Endothelial cell of umbilical vein (primary cell): ENCODE measurements around the gene MGAT5. TPM values are rescaled to one million over a fixed set of nuclear protein-coding genes. Genes with fewer than 3 reads are reported as not detected.

ENCODE experiments used
- BruUV-seq: library from RNA; stranded (reverse); fragments of 400-500 nt; replicated peaks from 2 replicates; lab custom pipeline; 2021; lab: Mats Ljungman, UMichigan
- CTCF ChIA-PET: fragments of 300-600, 350-600 bp; sonication (Branson Sonifier 250); formaldehyde crosslinking; loops from one replicate; lab custom pipeline; 2021; ENCODE audit warnings: antibody characterized with exemption, inconsistent platforms; lab: Charles Lee
- POLR2A ChIA-PET: fragments of 300-600, 350-600 bp; sonication (Branson Sonifier 250); formaldehyde crosslinking; loops from one replicate; lab custom pipeline; 2021; ENCODE audit warnings: antibody characterized with exemption, inconsistent platforms; lab: Charles Lee
- DNase-seq: peaks from one replicate; pipeline ENCODE4 v3.0.0-alpha.2; 2011; ENCODE audit warnings: low read depth, low spot score
- FAIRE-seq: peaks from 2 replicates; lab custom pipeline; 2011; peaks lifted over from hg19 to GRCh38; lab: Jason Lieb, UNC
- H2AFZ ChIP-seq: 2 replicates; pipeline ENCODE4 v1.6.0; 2012; ENCODE audit warnings: low read depth, low read length, control low read depth, inconsistent platforms
- H3K27ac ChIP-seq: 2 replicates; pipeline ENCODE4 v1.5.1; 2011; ENCODE audit warnings: low read depth, mild to moderate bottlenecking, control low read depth, low read length, moderate library complexity; ENCODE audit not compliant: insufficient read depth
- H3K27me3 ChIP-seq, 2 experiments: 2 replicates each; pipeline versions ENCODE4 v1.6.0 to v1.6.1; 2011; ENCODE audit warnings: low read length in 2 of 2, mixed read lengths in 1 of 2; ENCODE audit not compliant: control insufficient read depth in 2 of 2, insufficient read depth in 2 of 2
- H3K36me3 ChIP-seq, 2 experiments: 2 replicates in 1 of 2; 3 replicates in 1 of 2; pipeline ENCODE4 v1.5.1; 2011; ENCODE audit warnings: low read length in 2 of 2, mild to moderate bottlenecking in 1 of 2, moderate library complexity in 1 of 2; ENCODE audit not compliant: control insufficient read depth in 2 of 2, insufficient read depth in 2 of 2; ENCODE audit errors: extremely low read depth in 1 of 2
- H3K4me1 ChIP-seq: 3 replicates; pipeline ENCODE4 v1.5.1; 2011; ENCODE audit warnings: mild to moderate bottlenecking, low read length; ENCODE audit not compliant: control insufficient read depth, insufficient read depth; ENCODE audit errors: extremely low read depth
- H3K4me2 ChIP-seq: 2 replicates; pipeline ENCODE4 v1.6.1; 2011; ENCODE audit warnings: low read length, control low read depth, mixed read lengths; ENCODE audit not compliant: insufficient read depth
- H3K4me3 ChIP-seq, 3 experiments: fragments of 200-600 bp in 1 of 3; sonication (generic), shearing (Covaris generic) in 1 of 3; replicated peaks in 1 of 3; 2 replicates each; pipeline ENCODE4 v1.5.1; 2011 to 2016; ENCODE audit warnings: control low read depth in 3 of 3, low read length in 3 of 3, mild to moderate bottlenecking in 2 of 3, inconsistent platforms in 1 of 3, low read depth in 1 of 3, moderate library complexity in 1 of 3; ENCODE audit not compliant: insufficient read depth in 1 of 3
- H3K79me2 ChIP-seq: 2 replicates; pipeline ENCODE4 v1.6.0; 2012; ENCODE audit warnings: low read length, inconsistent platforms; ENCODE audit not compliant: control insufficient read depth, insufficient read depth
- H3K9ac ChIP-seq: replicated peaks from 2 replicates; pipeline ENCODE3; 2011; ENCODE audit warnings: low read length, control low read depth; ENCODE audit not compliant: insufficient read depth; ENCODE audit errors: extremely low read depth
- H3K9me1 ChIP-seq: replicated peaks from 3 replicates; pipeline ENCODE4 v1.6.0; 2011; ENCODE audit warnings: mild to moderate bottlenecking, low read length; ENCODE audit not compliant: control insufficient read depth, insufficient read depth; ENCODE audit errors: extremely low read depth
- H3K9me3 ChIP-seq: replicated peaks from 2 replicates; pipeline ENCODE4 v1.5.1; 2012; ENCODE audit warnings: low read length, inconsistent platforms; ENCODE audit not compliant: control insufficient read depth, insufficient read depth
- H4K20me1 ChIP-seq: replicated peaks from 2 replicates; pipeline ENCODE3; 2011; ENCODE audit warnings: mild to moderate bottlenecking, low read length; ENCODE audit not compliant: control insufficient read depth, insufficient read depth; ENCODE audit errors: extremely low read depth
- CTCF ChIP-seq, 2 donors: IDR thresholded peaks; 1 replicate in 1 of 2; 2 replicates in 1 of 2; pipeline ENCODE4 v1.5.1; 2011; ENCODE audit warnings: low read length in 2 of 2, mild to moderate bottlenecking in 2 of 2, moderate library complexity in 2 of 2, control low read depth in 1 of 2, inconsistent platforms in 1 of 2, low read depth in 1 of 2; ENCODE audit not compliant: insufficient read depth in 1 of 2; ENCODE audit errors: extremely low read depth in 1 of 2
- EZH2 ChIP-seq: IDR thresholded peaks from 2 replicates; pipeline ENCODE4 v1.6.1; 2012; ENCODE audit warnings: borderline replicate concordance, low read depth, mild to moderate bottlenecking, moderate library complexity, low read length, inconsistent platforms; ENCODE audit not compliant: severe bottlenecking
- FOS ChIP-seq: IDR thresholded peaks from 2 replicates; pipeline ENCODE4 v1.6.1; 2011; ENCODE audit warnings: mild to moderate bottlenecking, low read length, moderate library complexity, borderline replicate concordance; ENCODE audit not compliant: insufficient read depth
- GATA2 ChIP-seq: IDR thresholded peaks from 2 replicates; pipeline ENCODE4 v1.7.0; 2011; ENCODE audit warnings: low read depth, mild to moderate bottlenecking, moderate library complexity, mixed read lengths, low read length; ENCODE audit not compliant: insufficient read length, insufficient read depth
- JUN ChIP-seq: IDR thresholded peaks from 2 replicates; pipeline ENCODE4 v1.6.1; 2011; ENCODE audit warnings: borderline replicate concordance, low read depth; ENCODE audit not compliant: insufficient read length, insufficient read depth
- MAX ChIP-seq: IDR thresholded peaks from 2 replicates; pipeline ENCODE4 v1.6.1; 2011; ENCODE audit not compliant: insufficient read depth, insufficient read length
- MYC ChIP-seq: IDR thresholded peaks from one replicate; pipeline ENCODE4 v1.6.1; 2011; ENCODE audit warnings: mild to moderate bottlenecking, low read depth, low read length
- POLR2AphosphoS5 ChIP-seq: IDR thresholded peaks from 2 replicates; pipeline ENCODE4 v1.6.1; 2012; ENCODE audit warnings: low read depth, mild to moderate bottlenecking, control low read depth, low read length, moderate library complexity; ENCODE audit not compliant: insufficient read depth
- dilution Hi-C: fragments of 300-500 bp; cut with MboI; formaldehyde crosslinking; loops from one replicate; pipeline ENCODE4 v1.15.0; 2019; ENCODE audit warnings: low sequenced_read_pairs; ENCODE audit not compliant: extremely low pct_ligation_motif_present
- intact Hi-C: fragments of 100-400 bp; cut with micrococcal nuclease; formaldehyde crosslinking; loops from one replicate; pipeline ENCODE4 v1.10.0; 2022
- polyA plus RNA-seq, 4 experiments: library from polyadenylated mRNA; depleted of rRNA in 3 of 4; stranded (reverse) in 3 of 4; unstranded in 1 of 4; fragments of >200 nt; gene quantifications; 2 replicates each; pipeline versions ENCODE4 v1.2.1 to v1.2.3, GENCODE V29; 2011 to 2012; ENCODE audit warnings: missing spikeins in 1 of 4
- total RNA-seq: library from RNA; stranded (reverse); gene quantifications from 2 replicates; pipeline ENCODE4 v1.2.3, GENCODE V29; 2021

MGAT5 gene
- total and polyA plus RNA-seq, 2 donors (not counting 3 experiments of a cell fraction or from before 2014, with no cell fraction given): 17.7 to 84.1 TPM

GRCh38 chr2:134254824-134255223, 952 bp downstream of the MGAT5 start:
- TF ChIP-seq POLR2AphosphoS5: no peak
- no peak for TF ChIP-seq MAX
- Histone ChIP-seq H3K79me2 (no peaks in the 10 kb centered on the region), H3K9ac (no peak overlapping the region), H3K4me2 (no peak overlapping the region), H3K9me1 (no peaks in the 10 kb centered on the region), H3K9me3 (no peaks in the 10 kb centered on the region), H3K27me3 (no peaks in the 10 kb centered on the region), H4K20me1 (no peaks in the 10 kb centered on the region), H3K36me3 (no peaks in the 10 kb centered on the region), H2AFZ (no peak overlapping the region), H3K4me3 (no peak overlapping the region), H3K4me1 (peaks cover 16% of the 10 kb centered on the region), H3K27ac (no peak overlapping the region)
- intact Hi-C loops: no loop called here
- FAIRE-seq: no peak
- ChIA-PET CTCF (interaction anchor here (1.3 to 2.9 kb wide), 7 partner anchors 8 to 196 kb away, joined by 3 to 11 read pairs (median 7); no protein-coding TSS in a partner anchor), POLR2A (no interaction called here)
- dilution Hi-C loops: no loop called here
- BruUV-seq: no TSS peak
- no peak for DNase-seq

GRCh38 chr2:134256956-134257355, 3.1 kb downstream of the MGAT5 start:
- no peak for FAIRE-seq

More at GRCh38 chr2:134256956-134257355, 3.1 kb downstream of the MGAT5 start:
- dilution Hi-C loops (no loop called here), intact Hi-C loops (no loop called here)
- Histone ChIP-seq H3K9me3 (no peaks in the 10 kb centered on the region), H3K79me2 (peaks cover 3% of the 10 kb centered on the region), H3K4me2 (no peak overlapping the region), H3K9ac (no peak overlapping the region), H2AFZ (no peak overlapping the region), H3K27me3 (no peaks in the 10 kb centered on the region), H4K20me1 (no peaks in the 10 kb centered on the region), H3K4me3 (no peak overlapping the region), H3K9me1 (no peaks in the 10 kb centered on the region), H3K27ac (no peak overlapping the region), H3K4me1 (peaks cover 22% of the 10 kb centered on the region), H3K36me3 (no peaks in the 10 kb centered on the region)
- no TSS peak for BruUV-seq
- no peak for DNase-seq
- POLR2A ChIA-PET: interaction anchor here (0.7 kb wide), 1 partner anchor 375 kb away, joined by 11 read pairs; no protein-coding TSS in a partner anchor
- CTCF ChIA-PET: interaction anchor here (0.9 to 1.1 kb wide), 2 partner anchors 34 to 144 kb away, joined by 3 read pairs; no protein-coding TSS in a partner anchor
- no peak for TF ChIP-seq MAX
- TF ChIP-seq FOS: no peak
- TF ChIP-seq POLR2AphosphoS5: no peak
- no peak for TF ChIP-seq MYC
- no peak for TF ChIP-seq JUN
- no peak for TF ChIP-seq GATA2
- TF ChIP-seq CTCF (IDR thresholded peaks at IDR 0.05; ENCODE audit: extremely low read depth in 1 of 2, insufficient read depth in 1 of 2, low read depth in 1 of 2, low read length in 2 of 2): no peak
- no peak for TF ChIP-seq EZH2
